Fibroblast of skin of right biceps (primary cell): Measurements from ENCODE around the gene RSL1D1.
"Not testable (repeated sequence)": the region's sequence is repeated elsewhere in the genome, so short reads cannot be mapped to it uniquely, and the experiment has no call there.

Experiments
- DNase-seq: peaks from one replicate; pipeline ENCODE4 v3.0.0-alpha.2; 2013

RSL1D1 gene

DNA sequence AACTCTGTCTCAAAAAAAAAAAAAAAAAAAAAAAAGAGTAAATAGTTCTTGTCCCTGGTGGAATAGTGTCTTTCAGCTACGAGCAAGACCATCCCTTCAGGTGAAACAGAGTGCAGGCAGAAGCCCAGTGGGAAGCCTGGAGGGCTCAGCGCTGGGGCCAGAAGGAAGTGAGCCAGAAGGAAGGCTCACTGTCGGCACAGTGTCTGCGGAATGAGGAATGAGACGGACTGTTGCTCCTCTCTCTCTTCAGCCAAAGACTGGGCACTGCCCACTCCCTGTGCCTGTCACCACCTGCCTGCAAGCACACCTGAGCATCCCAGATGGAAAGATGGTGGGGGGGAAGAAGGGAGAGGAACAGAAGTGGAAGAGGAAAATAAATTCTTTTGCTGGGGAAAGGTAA lies 7.5 kb downstream of the RSL1D1 start:
- no peak for DNase-seq

DNA sequence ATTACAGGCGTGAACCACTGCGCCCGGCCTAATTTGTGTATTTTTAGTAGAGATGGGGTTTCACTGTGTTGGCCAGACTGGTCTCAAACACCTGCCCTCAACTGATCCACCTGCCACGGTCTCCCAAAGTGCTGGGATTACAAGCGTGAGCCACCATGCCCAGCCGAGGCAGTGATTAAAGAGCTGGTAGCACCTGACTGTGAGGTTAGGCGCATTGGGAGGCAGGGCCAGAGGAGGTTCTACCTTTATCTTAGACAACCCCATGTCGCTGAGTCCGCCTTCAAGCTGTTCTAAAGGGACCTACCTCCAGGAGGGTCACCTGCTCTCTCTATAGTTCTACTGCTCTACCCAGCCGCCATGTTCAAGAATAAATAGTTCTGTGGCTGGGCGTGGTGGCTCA lies 8.1 kb downstream of the RSL1D1 start:
- no peak for DNase-seq

DNA sequence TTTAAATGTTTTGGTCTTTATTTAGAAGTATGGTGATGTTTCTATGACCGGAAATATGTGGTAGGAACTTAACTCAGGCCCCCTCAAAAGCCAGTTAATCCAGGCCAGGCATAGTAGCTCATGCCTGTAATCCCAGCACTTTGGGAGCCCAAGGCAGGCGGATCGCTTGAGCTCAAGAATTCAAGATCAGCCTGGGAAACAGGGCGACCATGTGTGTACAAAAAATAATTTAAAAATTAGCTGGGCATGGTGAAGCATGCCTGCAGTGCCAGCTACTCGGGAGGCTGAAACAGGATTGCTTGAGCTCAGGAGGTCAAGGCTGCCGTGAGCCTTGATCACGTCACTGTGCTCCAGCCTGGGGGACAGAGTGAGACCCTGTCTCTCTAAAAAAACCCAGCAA lies 10.3 kb downstream of the RSL1D1 start:
- no peak for DNase-seq

DNA sequence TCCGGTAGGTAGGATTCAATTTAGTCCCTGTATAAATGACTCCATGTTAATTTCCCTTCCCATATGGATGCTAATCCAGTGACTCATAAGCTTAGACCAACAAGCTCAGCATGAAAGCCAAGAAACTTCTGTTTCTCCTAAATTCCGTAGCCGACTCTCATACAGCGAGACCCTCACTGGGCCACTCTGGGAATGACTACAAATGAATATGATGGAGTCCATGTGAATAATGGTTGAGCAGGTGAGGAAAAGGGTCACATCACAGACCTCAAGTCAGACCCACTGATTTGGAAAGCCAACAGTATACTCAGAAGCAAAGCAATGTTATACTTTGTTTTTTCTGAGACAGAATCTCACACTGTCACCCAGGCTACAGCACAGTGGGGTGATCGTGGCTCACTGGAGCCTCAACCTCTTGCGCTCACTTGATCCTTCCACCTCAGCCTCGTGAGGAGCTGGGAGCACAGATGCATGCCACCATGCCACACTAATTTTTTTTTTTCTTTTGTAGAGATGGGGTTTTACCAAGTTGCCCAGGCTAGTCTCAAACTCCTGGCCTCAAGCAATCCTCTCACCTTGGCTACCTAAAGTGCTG lies 14.6 kb downstream of the RSL1D1 start:
- peak; percentile 94 for DNase-seq

DNA sequence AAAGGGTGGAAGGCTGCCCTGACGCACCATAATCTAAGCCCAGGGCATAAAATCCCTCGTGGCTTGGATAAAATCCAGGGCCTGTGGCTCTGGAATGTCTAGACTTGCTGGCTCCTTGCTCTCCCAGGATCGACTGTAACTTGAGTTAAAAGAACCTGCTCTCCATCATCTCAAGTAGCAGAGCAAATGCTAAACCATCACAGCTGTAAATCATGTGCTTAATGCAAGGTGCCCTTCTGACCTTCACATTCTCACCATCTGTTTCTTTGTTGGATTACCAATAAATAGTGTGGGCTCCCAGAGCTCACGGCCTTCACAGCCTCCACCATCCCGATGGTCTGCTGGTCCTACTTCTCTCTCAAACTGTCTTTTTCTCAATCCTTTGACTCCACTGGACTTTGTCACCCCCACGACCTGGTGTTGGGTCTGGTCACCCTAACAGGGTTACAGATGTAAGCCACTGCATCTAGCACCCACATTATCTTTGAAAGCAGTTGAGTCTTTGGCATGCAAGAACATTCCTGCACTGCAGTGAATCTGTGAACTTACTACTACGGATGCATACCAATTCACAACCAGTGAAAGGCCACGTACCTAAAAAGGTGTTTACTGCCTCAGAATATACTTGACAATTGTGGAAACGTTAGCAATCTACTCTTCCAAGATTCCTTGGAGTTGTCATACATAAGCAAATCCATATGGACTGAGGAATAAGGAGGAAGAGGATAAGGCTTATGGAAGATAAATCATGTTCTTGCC lies 15.3 kb downstream of the RSL1D1 start:
- peak; percentile 79 for DNase-seq

DNA sequence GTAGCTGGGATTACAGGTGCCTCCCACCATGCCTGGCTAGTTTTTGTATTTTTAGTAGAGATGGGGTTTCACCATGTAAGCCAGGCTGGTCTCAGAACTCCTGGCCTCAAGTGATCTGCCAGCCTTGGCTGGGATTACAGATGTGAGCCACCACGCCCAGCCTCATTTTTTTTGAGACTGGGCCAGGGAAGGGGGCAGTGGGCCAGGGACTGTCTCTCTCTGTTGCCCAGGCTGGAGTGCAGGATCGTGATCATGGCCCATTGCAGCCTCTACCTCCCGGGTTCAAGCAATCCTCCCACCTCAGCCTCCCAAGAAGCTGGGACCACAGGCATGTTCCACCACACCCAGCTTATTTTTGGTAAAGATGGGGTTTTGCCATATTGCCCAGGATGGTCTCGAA lies 16.0 kb downstream of the RSL1D1 start:
- DNase-seq, result no peak

DNA sequence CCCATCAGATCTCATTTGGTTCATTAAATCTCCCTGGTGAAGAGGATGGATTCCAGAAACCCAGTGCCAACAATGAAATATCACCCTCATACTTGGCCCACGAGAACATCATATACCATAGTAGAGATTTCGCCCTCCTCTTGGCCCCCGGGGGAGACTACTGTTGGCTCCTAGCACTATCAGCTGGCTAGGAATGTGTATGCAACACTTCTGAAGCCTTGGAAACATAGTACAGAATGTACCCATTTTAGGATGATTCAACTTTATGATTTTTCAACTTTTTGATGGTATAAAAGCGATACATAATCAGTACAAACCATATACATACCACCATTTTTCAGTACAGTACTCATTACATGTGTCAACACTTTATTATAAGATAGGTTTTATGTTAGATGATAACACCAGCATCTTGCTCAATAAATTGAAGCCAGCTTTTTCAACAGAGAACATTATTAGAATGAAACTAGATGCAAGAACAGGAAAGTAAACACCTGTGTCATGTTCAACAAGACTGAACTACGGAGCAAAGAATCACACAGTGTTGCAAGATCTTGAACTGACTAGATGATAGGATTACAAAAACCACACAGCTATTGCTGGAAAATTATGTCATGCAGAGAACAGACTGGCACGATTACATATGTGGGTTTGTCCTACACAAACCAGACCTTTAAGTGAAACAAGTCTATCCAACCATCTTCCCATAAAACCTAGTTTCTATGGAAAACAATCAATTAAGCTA lies 17.2 kb downstream of the RSL1D1 start:
- peak; percentile 64 for DNase-seq

DNA sequence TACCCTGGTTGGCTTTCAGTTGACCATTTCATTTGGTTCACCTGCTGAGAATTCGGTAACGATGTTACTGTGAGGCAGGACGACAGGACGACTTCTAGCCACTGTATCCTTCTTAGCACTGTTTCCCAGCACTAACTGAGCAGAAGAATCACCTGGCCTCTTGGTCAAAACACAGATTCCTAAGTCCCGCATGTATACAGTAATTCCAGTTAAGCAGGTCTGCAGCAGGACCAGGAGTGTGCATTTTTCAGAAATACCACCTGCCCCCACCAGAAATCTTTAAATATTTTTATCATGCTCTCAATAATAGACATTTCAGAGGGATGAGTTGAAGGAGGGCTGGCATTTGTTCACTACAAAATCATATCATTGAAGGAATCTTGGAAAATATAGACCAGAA lies 22.6 kb downstream of the RSL1D1 start:
- no peak for DNase-seq

DNA sequence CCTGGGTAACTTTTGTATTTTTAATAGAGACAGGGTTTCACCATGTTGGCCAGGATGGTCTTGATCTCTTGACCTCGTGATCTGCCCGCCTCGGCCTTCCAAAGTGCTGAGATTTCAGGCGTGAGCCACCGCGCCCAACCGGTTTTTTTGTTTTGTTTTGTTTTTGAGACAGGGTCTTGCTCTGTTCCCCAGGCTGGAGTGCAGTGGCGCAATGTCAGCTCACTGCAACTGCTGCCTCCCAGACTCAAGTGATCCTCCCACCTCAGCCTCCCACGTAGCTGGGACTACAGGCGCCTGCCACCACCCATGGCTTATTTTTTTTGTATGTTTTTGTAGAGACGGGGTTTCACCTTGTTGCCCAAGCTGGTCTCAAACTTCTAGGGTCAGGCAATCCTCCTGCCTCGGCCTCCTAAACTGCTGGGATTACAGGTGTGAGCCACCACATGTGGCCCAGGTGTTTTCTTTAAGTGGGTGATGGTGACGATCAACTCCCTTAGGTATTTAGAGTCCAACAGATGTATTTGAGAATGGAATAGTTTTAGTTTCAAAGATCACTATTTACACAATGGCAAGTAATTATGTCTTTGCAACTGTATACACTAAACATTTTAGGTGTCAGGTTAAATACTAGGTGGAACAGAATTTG lies 25.7 kb downstream of the RSL1D1 start:
- not testable (repeated sequence) for DNase-seq

DNA sequence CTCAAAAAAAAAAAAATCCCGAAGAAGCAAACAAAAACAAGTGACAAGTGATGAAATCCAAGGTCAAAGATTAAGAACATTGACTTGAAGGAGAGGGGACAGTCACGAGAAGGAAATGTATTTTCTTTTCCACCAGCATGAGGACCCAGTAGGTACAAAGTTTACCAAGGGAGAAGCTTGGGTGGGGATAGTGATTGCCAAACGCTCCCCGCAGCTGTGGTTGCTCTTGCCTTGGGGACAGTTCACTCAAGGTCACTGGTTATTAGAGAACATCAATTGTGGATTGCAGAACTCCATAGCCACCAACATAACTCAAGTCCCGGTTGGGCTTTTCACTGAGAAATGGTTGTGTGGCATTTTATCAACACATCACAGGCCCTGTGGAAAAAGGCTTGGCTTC lies 27.0 kb downstream of the RSL1D1 start:
- peak; percentile 22 for DNase-seq

DNA sequence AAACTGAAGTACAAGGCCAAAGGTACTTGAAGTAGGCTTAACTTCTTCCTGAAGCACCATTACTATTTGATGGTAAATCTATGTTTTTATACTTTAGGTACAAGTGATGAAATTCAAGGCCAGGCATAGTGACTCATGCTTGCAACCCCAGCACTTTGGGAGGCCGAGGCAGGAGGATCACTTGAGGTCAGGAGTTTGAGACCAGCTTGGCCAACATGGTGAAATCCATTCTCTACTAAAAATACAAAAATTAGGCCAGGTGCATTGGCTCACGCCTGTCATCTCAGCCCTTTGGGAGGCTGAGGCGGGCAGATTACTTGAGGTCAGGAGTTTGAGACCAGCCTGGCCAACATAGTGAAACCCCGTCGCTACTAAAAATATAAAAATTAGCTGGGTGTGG lies 27.7 kb downstream of the RSL1D1 start:
- DNase-seq, result not testable (repeated sequence)

DNA sequence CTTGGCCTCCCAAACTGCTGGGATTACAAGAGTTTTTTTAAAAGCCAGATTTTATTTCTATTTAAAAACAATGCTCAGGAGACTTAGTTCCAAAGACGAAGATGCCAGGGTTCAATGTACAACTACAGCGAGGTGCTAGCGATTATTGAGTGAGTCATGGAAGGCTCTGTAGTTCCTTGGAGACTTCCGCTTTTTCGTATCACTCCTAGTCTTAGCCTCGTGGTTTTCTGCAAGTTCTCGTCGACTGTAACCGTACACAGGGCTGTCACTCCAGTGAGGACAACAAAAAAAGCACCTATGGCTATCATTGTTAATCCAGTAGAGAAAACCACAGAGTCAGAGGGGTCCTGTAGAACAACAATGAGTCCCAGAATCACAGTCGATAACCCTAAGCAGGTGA lies 31.5 kb downstream of the RSL1D1 start:
- no peak for DNase-seq

DNA sequence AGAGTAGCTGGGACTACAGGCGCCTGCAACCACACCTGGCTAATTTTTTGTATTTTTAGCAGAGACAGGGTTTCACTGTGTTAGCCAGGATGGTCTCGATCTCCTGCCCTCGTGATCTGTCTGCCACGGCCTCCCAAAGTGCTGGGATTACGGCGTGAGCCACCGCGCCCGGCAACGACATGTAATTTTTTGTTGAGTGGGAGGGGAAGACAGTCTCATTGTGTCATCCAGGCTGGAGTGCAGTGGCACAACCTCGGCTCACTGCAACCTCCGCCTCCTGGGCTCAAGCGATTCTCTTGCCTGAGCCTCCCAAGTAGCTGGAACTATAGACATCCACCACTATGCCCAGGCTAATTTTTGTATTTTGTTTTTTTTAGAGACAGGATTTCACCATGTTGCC lies 32.4 kb downstream of the RSL1D1 start:
- not testable (repeated sequence) for DNase-seq

DNA sequence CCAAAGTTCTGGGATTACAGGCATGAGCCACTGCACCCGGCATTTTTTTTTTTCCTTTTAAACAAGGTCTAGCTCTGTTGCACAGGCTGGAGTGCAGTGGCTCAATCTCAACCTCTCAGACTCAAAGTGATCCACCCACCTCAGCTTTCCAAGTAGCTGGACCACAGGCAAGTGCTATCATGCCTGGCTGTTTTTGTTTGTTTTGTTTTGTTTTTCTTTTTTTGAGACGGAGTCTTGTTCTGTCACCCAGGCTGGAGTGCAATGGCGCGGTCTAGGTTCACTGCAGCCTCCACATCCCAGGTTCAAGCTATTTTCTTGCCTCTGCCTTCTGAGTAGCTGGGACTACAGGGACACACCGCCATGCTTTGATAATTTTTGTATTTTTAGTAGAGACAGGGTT lies 35.2 kb downstream of the RSL1D1 start:
- DNase-seq, result no peak

DNA sequence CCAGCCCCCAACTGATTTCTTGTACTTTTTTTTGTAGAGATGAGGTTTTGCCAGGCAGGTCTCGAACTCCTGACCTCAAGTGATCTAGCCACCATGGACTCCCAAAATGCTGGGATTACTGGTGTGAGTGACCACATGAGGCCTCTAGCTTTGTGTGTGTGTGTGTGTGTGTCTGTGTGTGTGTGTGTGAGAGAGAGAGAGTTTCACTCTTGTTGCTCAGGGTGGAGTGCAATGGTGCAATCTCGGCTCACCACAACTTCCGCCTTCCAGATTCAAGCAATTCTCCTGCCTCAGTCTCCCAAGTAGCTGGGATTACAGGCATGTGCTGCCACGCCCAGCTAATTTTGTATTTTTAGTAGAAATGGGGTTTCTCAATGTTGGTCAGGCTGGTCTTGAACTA lies 36.5 kb downstream of the RSL1D1 start:
- not testable (repeated sequence) for DNase-seq

DNA sequence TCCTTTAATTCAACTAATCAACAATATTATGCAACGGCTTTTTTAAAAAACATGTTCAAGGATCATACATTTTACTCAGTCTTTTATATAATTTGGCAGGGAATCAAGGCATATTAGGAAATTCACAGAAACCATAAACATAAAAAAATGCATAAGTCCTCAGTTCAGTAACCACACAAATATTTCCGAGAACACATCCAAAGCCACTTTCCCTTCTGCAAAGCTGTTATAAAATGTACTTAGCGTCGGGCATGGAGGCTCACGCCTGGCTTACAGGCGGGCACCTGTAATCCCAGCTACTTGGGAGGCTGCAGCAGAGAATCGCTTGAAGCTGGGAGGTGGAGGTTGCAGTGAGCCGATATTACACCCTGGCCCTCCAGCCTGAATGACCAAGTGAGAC lies 44.6 kb downstream of the RSL1D1 start:
- peak; percentile 70 for DNase-seq

DNA sequence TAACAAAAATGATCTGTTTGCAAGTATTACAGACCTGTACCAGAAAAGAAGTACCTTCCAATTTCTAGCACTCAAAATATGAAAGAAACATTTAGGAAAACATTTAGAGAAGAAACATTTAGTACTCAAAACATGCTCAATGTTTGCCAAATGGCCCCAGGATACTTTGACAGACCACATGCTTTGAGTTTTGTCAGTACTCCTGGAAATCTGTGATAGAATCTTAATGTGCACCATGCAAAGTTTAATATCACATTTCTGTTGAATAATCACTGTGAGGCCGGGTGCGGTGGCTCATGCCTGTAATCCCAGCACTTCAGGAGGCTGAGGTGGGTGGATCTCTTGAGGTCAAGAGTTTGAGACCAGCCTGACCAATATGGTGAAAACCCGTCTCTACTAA lies 45.8 kb downstream of the RSL1D1 start:
- DNase-seq, result no peak

DNA sequence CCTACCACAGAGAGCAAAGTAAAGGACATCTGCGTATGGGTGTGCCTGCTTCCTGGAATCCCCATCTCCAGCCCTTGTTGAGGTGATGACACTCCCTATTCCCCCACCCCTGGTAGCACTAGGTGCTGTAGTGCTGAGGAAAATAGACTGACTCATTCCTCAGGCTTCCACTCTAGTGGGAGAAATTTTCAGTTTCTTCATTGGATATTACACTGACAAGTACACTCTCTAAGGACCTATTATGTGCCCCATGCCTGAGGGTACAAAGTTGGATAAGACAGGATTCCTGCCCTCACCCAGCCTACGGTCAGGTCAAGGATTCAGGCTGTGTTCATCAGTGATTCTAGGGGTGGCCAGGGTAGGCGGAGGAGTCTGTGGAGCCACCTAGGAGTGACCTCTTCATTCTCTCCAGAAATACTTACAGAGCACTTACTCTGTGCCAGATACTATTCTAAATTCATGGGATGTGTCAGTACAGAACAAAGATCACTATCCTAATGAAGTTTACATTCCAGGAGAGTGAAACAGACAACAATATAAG lies 49.8 kb downstream of the RSL1D1 start:
- peak; percentile 44 for DNase-seq

DNA sequence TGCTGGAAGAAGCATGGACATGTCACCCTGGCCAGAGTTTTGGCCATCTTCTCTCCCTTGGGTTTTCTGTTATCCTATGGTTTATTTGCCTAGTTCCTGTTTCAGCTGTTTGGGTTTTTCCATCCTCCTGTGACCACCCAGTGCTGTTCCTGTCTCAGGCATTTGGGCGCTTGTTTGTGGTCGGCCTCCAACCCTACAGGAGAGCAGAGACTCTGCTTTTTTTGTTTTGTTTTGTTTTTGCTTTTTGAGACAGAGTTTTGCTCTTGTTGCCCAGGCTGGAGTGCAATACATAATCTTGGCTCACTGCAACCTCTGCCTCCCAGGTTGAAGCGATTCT lies 51.0 kb downstream of the RSL1D1 start:
- DNase-seq, result no peak

DNA sequence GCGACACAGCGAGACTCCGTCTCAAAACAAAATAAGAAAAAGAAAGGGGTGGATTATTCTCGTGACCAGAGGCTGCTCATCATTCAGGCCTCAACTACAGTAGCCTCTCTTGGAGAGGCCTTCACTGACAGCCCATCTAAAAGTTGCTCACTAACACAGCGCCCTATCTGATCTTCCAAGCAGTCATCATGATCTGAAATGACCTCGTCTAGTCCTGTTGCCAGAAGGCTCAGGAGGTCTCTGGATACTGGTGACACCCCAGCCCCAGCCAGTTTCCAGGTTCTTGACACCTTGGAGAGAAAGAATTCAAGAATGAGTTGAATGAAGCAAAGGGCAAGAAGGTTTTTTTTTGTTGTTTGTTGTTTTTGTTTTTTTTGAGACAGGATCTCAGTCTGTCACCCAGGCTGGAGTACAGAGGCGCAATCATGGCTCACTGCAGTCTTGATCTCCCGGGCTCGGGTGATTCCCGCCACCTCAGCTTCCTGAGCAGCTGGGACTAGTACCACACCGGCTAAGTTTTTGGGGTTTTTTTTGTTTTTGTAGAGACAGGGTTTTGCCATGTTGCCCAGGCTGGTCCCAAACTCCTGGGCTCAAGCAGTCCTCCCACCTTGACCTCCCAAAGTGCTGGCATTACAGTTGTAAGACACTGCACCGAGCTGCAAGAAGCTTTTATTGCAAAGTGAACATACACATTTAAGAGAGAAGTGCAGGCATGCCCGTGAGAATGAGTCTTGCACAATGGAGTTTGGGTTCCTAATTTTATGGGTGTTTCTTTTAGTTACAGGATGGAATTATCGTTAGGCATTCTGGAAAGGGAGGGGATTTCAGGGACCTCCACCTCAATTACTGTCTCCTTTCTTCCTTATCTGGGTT lies 51.6 kb downstream of the RSL1D1 start:
- DNase-seq, result no peak

DNA sequence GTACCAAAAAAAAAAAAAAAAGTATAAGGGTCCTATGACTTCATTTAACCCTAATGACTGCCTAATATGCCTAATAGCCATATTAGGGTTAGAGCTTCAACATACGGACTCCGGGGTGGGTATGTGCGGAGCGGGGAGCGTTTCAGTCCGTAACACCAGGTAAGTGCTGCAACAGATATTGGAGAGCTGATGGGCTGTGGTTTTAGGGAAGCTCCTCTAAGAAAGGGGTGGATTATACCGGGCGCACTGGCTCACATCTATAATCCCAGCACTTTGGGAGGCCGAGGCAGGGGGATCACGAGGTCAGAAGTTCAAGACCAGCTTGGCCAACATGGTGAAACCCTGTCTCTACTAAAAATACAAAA lies 52.3 kb downstream of the RSL1D1 start:
- no peak for DNase-seq

DNA sequence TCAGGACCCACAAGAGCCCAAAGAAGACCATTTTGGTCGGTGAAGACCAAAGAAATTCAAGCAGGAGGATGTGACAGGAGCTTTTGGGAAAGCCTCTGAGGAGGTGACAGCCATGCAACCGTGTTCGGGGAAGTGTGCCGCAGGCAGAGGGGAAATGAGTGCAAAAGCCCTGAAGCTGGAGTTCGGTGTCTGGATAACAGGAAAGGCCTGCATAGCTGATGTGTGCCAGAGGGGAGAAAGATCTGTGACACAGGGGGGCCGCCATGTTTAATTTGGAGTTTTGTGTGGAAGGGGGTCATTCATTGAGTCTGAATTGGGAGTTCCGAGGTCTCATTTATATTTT lies 53.4 kb downstream of the RSL1D1 start:
- peak; percentile 20 for DNase-seq
